Ovary (tissue), 3 donors: ENCODE data around the gene RXFP4.

Experiments used
- CTCF ChIP-seq, 3 donors: fragments of 450-650 bp in 2 of 3; fragments of 200-600 bp in 1 of 3; IDR thresholded peaks; one replicate each; pipeline versions ENCODE4 v1.5.1 to v1.8.0; 2016 to 2022; ENCODE audit warnings: antibody characterized with exemption in 3 of 3, mild to moderate bottlenecking in 1 of 3
- POLR2A ChIP-seq: fragments of 450-650 bp; IDR thresholded peaks from one replicate; pipeline ENCODE4 v1.6.1; 2017; ENCODE audit warnings: antibody characterized with exemption, mild to moderate bottlenecking, moderate library complexity
- donor health status: DM: no; HTN: no; CAD: no.

GRCh38 chr1:155970531-155971167 is 29.2 kb downstream of the RXFP4 start:
- TF ChIP-seq POLR2A, result no peak
- no peak for TF ChIP-seq CTCF (IDR thresholded peaks at IDR 0.05)
